Measurements from ENCODE around the gene TBX4.

The TBX4 gene

GRCh38 chr17:61460796-61461585 is 8.8 kb downstream of the TBX4 start:
- TF ChIP-seq TCF12 (IDR thresholded peaks at IDR 0.05; ENCODE audit: low read depth) (no peak), CREB1 (IDR thresholded peaks at IDR 0.05; ENCODE audit: low read depth) (no peak), RAD21 (IDR thresholded peaks at IDR 0.05; ENCODE audit: low read depth) (no peak), NFIC (IDR thresholded peaks at IDR 0.05) (no peak), ZBTB7A (IDR thresholded peaks at IDR 0.05; ENCODE audit: low read depth) (no peak), TAF1 (IDR thresholded peaks at IDR 0.05; ENCODE audit: low read depth) (no peak), FOXM1 (IDR thresholded peaks at IDR 0.05; ENCODE audit: borderline replicate concordance, low read depth) (no peak), YY1 (IDR thresholded peaks at IDR 0.05; ENCODE audit: low read depth) (no peak), EP300 (IDR thresholded peaks at IDR 0.05; ENCODE audit: borderline replicate concordance) (no peak), EGR1 (IDR thresholded peaks at IDR 0.05) (no peak)
- TF ChIP-seq, protein P1, sequence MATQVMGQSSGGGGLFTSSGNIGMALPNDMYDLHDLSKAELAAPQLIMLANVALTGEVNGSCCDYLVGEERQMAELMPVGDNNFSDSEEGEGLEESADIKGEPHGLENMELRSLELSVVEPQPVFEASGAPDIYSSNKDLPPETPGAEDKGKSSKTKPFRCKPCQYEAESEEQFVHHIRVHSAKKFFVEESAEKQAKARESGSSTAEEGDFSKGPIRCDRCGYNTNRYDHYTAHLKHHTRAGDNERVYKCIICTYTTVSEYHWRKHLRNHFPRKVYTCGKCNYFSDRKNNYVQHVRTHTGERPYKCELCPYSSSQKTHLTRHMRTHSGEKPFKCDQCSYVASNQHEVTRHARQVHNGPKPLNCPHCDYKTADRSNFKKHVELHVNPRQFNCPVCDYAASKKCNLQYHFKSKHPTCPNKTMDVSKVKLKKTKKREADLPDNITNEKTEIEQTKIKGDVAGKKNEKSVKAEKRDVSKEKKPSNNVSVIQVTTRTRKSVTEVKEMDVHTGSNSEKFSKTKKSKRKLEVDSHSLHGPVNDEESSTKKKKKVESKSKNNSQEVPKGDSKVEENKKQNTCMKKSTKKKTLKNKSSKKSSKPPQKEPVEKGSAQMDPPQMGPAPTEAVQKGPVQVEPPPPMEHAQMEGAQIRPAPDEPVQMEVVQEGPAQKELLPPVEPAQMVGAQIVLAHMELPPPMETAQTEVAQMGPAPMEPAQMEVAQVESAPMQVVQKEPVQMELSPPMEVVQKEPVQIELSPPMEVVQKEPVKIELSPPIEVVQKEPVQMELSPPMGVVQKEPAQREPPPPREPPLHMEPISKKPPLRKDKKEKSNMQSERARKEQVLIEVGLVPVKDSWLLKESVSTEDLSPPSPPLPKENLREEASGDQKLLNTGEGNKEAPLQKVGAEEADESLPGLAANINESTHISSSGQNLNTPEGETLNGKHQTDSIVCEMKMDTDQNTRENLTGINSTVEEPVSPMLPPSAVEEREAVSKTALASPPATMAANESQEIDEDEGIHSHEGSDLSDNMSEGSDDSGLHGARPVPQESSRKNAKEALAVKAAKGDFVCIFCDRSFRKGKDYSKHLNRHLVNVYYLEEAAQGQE (IDR thresholded peaks at IDR 0.05; ENCODE audit: low read depth), result no peak
- TF ChIP-seq, protein P2, sequence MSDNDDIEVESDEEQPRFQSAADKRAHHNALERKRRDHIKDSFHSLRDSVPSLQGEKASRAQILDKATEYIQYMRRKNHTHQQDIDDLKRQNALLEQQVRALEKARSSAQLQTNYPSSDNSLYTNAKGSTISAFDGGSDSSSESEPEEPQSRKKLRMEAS (IDR thresholded peaks at IDR 0.05), result no peak
- TF ChIP-seq, protein P3, sequence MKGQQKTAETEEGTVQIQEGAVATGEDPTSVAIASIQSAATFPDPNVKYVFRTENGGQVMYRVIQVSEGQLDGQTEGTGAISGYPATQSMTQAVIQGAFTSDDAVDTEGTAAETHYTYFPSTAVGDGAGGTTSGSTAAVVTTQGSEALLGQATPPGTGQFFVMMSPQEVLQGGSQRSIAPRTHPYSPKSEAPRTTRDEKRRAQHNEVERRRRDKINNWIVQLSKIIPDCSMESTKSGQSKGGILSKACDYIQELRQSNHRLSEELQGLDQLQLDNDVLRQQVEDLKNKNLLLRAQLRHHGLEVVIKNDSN (IDR thresholded peaks at IDR 0.05), result no peak

- TF ChIP-seq YY1 (IDR thresholded peaks at IDR 0.05; ENCODE audit: low read depth) (no peak), EP300 (IDR thresholded peaks at IDR 0.05; ENCODE audit: borderline replicate concordance) (no peak), TCF12 (IDR thresholded peaks at IDR 0.05; ENCODE audit: low read depth) (no peak), EGR1 (IDR thresholded peaks at IDR 0.05) (no peak), TAF1 (IDR thresholded peaks at IDR 0.05; ENCODE audit: low read depth) (no peak)
Observed at GRCh38 chr17:61461586-61461966, 9.4 kb downstream of the TBX4 start.

DNA sequence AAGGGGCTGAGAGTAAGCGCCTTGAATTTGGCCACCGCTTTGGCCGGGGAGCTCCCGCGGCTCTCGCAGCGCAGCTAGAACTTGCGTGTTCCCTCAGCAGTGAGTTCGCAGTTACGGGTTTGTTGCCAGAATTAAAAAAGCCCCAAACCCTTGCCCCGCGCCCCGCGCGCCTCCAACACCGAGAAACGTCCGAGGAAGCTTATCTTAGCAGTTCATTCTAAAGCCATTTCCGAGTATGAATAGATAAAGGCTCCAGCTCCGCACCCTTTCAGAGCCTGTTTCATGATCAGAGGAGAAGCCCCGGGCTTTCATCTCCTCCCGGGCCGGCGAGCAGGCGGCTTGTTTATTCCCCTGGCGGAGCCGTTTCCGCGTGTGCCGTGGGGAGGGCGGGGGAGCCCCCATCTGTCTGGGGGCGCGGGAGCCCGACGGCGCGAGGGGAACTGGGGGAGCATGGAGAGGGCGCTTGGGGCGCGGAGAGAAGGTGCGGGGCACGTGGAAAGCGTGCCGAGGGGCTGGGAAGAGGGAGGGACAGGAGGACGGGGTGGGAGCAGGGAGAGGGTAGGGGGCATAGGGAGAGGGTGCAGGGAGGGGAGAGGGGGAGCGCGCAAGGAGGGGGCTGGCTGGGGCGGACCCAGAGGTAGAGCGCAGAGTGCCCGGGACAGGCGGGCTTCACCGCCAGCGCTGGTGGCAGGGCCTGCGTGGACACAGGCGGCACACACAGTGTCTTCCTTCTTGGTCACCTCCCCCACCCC is 9.9 kb downstream of the TBX4 start:
- TF ChIP-seq, protein P2 (IDR thresholded peaks at IDR 0.05), result no peak
- TF ChIP-seq, protein P1 (IDR thresholded peaks at IDR 0.05; ENCODE audit: low read depth), result no peak
- TF ChIP-seq TEAD4 (IDR thresholded peaks at IDR 0.05) (no peak), TCF12 (IDR thresholded peaks at IDR 0.05; ENCODE audit: low read depth) (no peak), CREB1 (IDR thresholded peaks at IDR 0.05; ENCODE audit: low read depth) (no peak), NFIC (IDR thresholded peaks at IDR 0.05) (no peak), YY1 (IDR thresholded peaks at IDR 0.05; ENCODE audit: low read depth) (no peak), CEBPB (IDR thresholded peaks at IDR 0.05) (no peak), TAF1 (IDR thresholded peaks at IDR 0.05; ENCODE audit: low read depth) (no peak), FOXM1 (IDR thresholded peaks at IDR 0.05; ENCODE audit: borderline replicate concordance, low read depth) (no peak), RAD21 (IDR thresholded peaks at IDR 0.05; ENCODE audit: low read depth) (no peak)

DNA sequence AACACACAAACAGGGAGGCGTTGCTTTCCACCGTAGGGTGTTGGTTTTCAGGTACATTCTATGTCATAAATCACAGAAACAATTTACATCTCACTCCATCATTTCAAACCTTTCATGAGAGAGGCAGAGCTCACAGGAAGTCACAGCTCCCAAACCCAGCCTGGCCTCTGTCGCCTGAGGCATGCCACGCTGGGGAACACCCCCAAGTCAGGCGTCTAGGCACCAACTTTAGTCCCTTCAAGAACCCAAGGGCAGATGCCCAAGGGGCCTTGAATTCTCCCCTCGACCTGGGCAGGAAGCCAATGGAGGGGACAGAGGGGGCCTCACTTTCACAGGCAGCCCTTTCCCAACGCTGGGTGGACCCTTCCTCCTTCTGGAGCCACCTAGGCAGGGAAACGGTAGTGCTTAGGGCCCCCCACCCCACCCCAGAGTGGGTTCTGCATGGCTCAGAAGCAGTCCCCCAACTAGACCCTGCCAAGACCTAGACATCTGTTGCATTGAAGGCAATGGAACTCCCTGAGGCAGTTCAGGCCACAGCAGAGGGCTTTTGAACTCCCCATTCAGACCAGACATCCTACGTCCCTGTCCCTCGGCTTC is 10.6 kb downstream of the TBX4 start:
- TF ChIP-seq TAF1 (IDR thresholded peaks at IDR 0.05; ENCODE audit: low read depth) (no peak), NFIC (IDR thresholded peaks at IDR 0.05) (no peak), FOXM1 (IDR thresholded peaks at IDR 0.05; ENCODE audit: borderline replicate concordance, low read depth) (no peak), RAD21 (IDR thresholded peaks at IDR 0.05; ENCODE audit: low read depth) (no peak), ZBTB7A (IDR thresholded peaks at IDR 0.05; ENCODE audit: low read depth) (no peak), EGR1 (IDR thresholded peaks at IDR 0.05) (no peak), CEBPB (IDR thresholded peaks at IDR 0.05) (no peak), EP300 (IDR thresholded peaks at IDR 0.05; ENCODE audit: borderline replicate concordance) (no peak), CREB1 (IDR thresholded peaks at IDR 0.05; ENCODE audit: low read depth) (no peak), TEAD4 (IDR thresholded peaks at IDR 0.05) (no peak), TCF12 (IDR thresholded peaks at IDR 0.05; ENCODE audit: low read depth) (no peak), YY1 (IDR thresholded peaks at IDR 0.05; ENCODE audit: low read depth) (no peak)
- TF ChIP-seq, protein P3 (IDR thresholded peaks at IDR 0.05), result no peak
- TF ChIP-seq, protein P1 (IDR thresholded peaks at IDR 0.05; ENCODE audit: low read depth), result no peak
- TF ChIP-seq, protein P2 (IDR thresholded peaks at IDR 0.05), result no peak

Measured in Ishikawa (cell line).